ENCODE measurements around the gene PRSS35. TPM values are rescaled to one million over a fixed set of nuclear protein-coding genes. Genes with fewer than 3 reads are reported as not detected.
"Not testable (repeated sequence)": the region's sequence is repeated elsewhere in the genome, so short reads cannot be mapped to it uniquely, and the experiment has no call there.

Gene PRSS35
- total and polyA plus RNA-seq, 2 donors (not counting 1 experiment from before 2014, with no cell fraction given) = 4.1 to 6.8 TPM

DNA sequence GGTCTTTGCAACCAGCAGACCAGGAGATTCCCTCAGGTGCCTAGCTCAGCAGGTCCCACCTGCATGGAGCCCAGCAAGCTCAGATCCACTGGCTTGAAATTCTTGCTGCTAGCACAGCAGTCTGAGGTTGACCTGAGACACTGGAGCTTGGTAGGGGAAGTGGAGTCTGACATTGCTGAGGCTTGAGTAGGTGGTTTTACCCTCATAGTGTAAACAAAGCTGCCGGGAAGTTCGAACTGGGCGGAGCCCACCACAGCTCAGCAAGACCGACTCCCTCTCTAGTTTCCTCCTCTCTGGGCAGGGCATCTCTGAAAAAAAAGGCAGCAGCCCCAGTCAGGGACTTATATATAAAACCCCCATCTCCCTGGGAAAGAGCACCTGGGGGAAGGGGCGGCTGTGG lies 34.3 kb downstream of the PRSS35 start:
- no peaks in the 10 kb centered on the region for H3K36me3 ChIP-seq (ENCODE audit: control insufficient read depth, insufficient read depth, low read length)
- no peaks in the 10 kb centered on the region for H3K79me2 ChIP-seq (ENCODE audit: control insufficient read depth, insufficient read depth, low read length)
- no peaks in the 10 kb centered on the region for H3K27me3 ChIP-seq (ENCODE audit: control insufficient read depth, insufficient read depth, low read length)
- no peaks in the 10 kb centered on the region for H4K20me1 ChIP-seq (ENCODE audit: control insufficient read depth, extremely low read depth, insufficient read depth, low read length)
- H3K27ac ChIP-seq (ENCODE audit: insufficient read depth, low read length) = no peak overlapping the region
- H2AFZ ChIP-seq (ENCODE audit: low read length) = no peak overlapping the region
- H3K4me2 ChIP-seq (ENCODE audit: extremely low read depth, insufficient read depth, low read length) = no peak overlapping the region
- TF ChIP-seq, protein P1, sequence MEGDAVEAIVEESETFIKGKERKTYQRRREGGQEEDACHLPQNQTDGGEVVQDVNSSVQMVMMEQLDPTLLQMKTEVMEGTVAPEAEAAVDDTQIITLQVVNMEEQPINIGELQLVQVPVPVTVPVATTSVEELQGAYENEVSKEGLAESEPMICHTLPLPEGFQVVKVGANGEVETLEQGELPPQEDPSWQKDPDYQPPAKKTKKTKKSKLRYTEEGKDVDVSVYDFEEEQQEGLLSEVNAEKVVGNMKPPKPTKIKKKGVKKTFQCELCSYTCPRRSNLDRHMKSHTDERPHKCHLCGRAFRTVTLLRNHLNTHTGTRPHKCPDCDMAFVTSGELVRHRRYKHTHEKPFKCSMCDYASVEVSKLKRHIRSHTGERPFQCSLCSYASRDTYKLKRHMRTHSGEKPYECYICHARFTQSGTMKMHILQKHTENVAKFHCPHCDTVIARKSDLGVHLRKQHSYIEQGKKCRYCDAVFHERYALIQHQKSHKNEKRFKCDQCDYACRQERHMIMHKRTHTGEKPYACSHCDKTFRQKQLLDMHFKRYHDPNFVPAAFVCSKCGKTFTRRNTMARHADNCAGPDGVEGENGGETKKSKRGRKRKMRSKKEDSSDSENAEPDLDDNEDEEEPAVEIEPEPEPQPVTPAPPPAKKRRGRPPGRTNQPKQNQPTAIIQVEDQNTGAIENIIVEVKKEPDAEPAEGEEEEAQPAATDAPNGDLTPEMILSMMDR (conservative IDR thresholded peaks at IDR 0.05 in 1 of 2, IDR thresholded peaks at IDR 0.05 in 1 of 2; ENCODE audit: low read depth in 1 of 2, low read length in 2 of 2) = no peak
- TF ChIP-seq EZH2 (IDR thresholded peaks at IDR 0.05; ENCODE audit: low read length, missing control alignments) = no peak
- H3K9ac ChIP-seq (ENCODE audit: insufficient read depth, low read length) = no peak overlapping the region
- no peaks in the 10 kb centered on the region for H3K4me1 ChIP-seq (ENCODE audit: control insufficient read depth, extremely low read depth, insufficient read depth, low read length)
- DNase-seq (ENCODE audit: low read depth in 2 of 2) = peak in 1 of 2 donors; percentile 3
- H3K4me3 ChIP-seq (replicated peaks in 1 of 4; ENCODE audit: control extremely low read depth in 1 of 4, insufficient read depth in 1 of 4, low read depth in 3 of 4, low read length in 4 of 4) = no peak overlapping the region
- H3K9me3 ChIP-seq (ENCODE audit: control insufficient read depth, insufficient read depth, low read depth, low read length) = no peaks in the 10 kb centered on the region

DNA sequence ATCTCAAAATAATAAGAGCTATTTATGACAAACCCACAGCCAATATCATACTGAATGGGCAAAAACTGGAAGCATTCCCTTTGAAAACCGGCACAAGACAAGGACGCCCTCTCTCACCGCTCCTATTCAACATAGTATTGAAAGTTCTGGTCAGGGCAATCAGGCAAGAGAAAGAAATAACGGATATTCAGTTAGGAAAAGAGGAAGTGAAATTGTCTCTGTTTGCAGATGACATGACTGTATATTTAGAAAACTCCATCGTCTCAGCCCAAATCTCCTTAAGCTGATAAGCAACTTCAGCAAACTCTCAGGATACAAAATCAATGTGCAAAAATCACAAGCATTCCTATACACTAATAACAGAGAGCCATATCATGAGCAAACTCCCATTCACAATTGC lies 38.1 kb downstream of the PRSS35 start:
- H3K9ac ChIP-seq (ENCODE audit: insufficient read depth, low read length); H3K27ac ChIP-seq (ENCODE audit: insufficient read depth, low read length); H3K27me3 ChIP-seq (ENCODE audit: control insufficient read depth, insufficient read depth, low read length); H3K4me1 ChIP-seq (ENCODE audit: control insufficient read depth, extremely low read depth, insufficient read depth, low read length); H2AFZ ChIP-seq (ENCODE audit: low read length); H3K9me3 ChIP-seq (ENCODE audit: control insufficient read depth, insufficient read depth, low read depth, low read length); H3K79me2 ChIP-seq (ENCODE audit: control insufficient read depth, insufficient read depth, low read length); DNase-seq (ENCODE audit: low read depth in 2 of 2); H3K4me3 ChIP-seq (replicated peaks in 1 of 4; ENCODE audit: control extremely low read depth in 1 of 4, insufficient read depth in 1 of 4, low read depth in 3 of 4, low read length in 4 of 4); H3K4me2 ChIP-seq (ENCODE audit: extremely low read depth, insufficient read depth, low read length); H4K20me1 ChIP-seq (ENCODE audit: control insufficient read depth, extremely low read depth, insufficient read depth, low read length); H3K36me3 ChIP-seq (ENCODE audit: control insufficient read depth, insufficient read depth, low read length): not testable (repeated sequence)

DNA sequence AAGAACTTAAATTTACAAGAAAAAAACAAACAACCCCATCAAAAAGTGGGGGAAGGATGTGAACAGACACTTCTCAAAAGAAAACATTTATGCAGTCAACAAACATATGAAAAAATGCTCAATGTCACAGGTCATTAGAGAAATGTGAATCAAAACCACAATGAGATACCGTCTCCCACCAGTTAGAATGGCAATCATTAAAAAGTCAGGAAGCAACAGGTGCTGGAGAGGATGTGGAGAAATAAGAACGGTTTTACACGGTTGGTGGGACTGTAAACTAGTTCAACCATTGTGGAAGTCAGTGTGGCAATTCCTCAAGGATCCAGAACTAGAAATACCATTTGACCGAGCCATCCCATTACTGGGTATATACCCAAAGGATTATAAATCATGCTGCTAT lies 39.4 kb downstream of the PRSS35 start:
- not testable (repeated sequence) for H3K36me3 ChIP-seq (ENCODE audit: control insufficient read depth, insufficient read depth, low read length); H3K9me3 ChIP-seq (ENCODE audit: control insufficient read depth, insufficient read depth, low read depth, low read length); H3K4me2 ChIP-seq (ENCODE audit: extremely low read depth, insufficient read depth, low read length); H3K27ac ChIP-seq (ENCODE audit: insufficient read depth, low read length); DNase-seq (ENCODE audit: low read depth in 2 of 2); H3K4me1 ChIP-seq (ENCODE audit: control insufficient read depth, extremely low read depth, insufficient read depth, low read length); H2AFZ ChIP-seq (ENCODE audit: low read length); H3K9ac ChIP-seq (ENCODE audit: insufficient read depth, low read length); H3K27me3 ChIP-seq (ENCODE audit: control insufficient read depth, insufficient read depth, low read length); H3K79me2 ChIP-seq (ENCODE audit: control insufficient read depth, insufficient read depth, low read length); H3K4me3 ChIP-seq (replicated peaks in 1 of 4; ENCODE audit: control extremely low read depth in 1 of 4, insufficient read depth in 1 of 4, low read depth in 3 of 4, low read length in 4 of 4); H4K20me1 ChIP-seq (ENCODE audit: control insufficient read depth, extremely low read depth, insufficient read depth, low read length)

DNA sequence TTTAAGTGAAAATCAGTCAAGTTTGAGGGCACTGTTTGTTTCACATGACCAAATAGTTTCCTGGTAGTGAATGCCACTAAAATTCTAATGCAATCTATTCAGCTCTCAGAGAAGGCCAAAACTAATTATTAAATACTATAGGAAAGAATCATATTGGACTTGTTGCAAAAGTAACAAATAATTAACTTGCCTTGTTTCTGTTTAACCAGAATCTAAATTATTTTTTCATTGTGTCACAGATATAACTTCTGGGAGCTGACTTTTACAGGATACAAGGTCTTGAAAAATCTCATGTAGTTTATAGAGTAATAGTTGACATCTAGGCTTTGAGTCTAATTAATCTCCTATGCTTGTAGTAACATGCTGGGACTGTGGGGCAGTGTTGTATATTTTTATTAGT lies 44.5 kb downstream of the PRSS35 start:
- TF ChIP-seq, protein P1 (conservative IDR thresholded peaks at IDR 0.05 in 1 of 2, IDR thresholded peaks at IDR 0.05 in 1 of 2; ENCODE audit: low read depth in 1 of 2, low read length in 2 of 2) = no peak
- no peak for TF ChIP-seq EZH2 (IDR thresholded peaks at IDR 0.05; ENCODE audit: low read length, missing control alignments)
- Histone ChIP-seq H3K9ac (ENCODE audit: insufficient read depth, low read length) (no peak overlapping the region), H3K27ac (ENCODE audit: insufficient read depth, low read length) (no peak overlapping the region), H3K4me2 (ENCODE audit: extremely low read depth, insufficient read depth, low read length) (no peak overlapping the region), H3K79me2 (ENCODE audit: control insufficient read depth, insufficient read depth, low read length) (no peaks in the 10 kb centered on the region), H3K36me3 (ENCODE audit: control insufficient read depth, insufficient read depth, low read length) (no peaks in the 10 kb centered on the region), H4K20me1 (ENCODE audit: control insufficient read depth, extremely low read depth, insufficient read depth, low read length) (no peaks in the 10 kb centered on the region), H3K27me3 (ENCODE audit: control insufficient read depth, insufficient read depth, low read length) (no peaks in the 10 kb centered on the region), H3K4me1 (ENCODE audit: control insufficient read depth, extremely low read depth, insufficient read depth, low read length) (no peaks in the 10 kb centered on the region), H3K9me3 (ENCODE audit: control insufficient read depth, insufficient read depth, low read depth, low read length) (no peaks in the 10 kb centered on the region), H2AFZ (ENCODE audit: low read length) (no peak overlapping the region), H3K4me3 (replicated peaks in 1 of 4; ENCODE audit: control extremely low read depth in 1 of 4, insufficient read depth in 1 of 4, low read depth in 3 of 4, low read length in 4 of 4) (no peak overlapping the region)
- DNase-seq (ENCODE audit: low read depth in 2 of 2) = no peak

Measured in fibroblast of lung (primary cell).